HEK293 (cell line): ENCODE data around the gene C18orf32.
"Not testable (repeated sequence)": the region's sequence is repeated elsewhere in the genome, so short reads cannot be mapped to it uniquely, and the experiment has no call there.

Experiments
- CTCF ChIP-seq: fragments of 450-650 bp; formaldehyde crosslinking; IDR thresholded peaks from 2 replicates; pipeline ENCODE4 v1.5.1; 2016; ENCODE audit warnings: missing biosample characterization, missing genetic modification characterization
- ZBTB1 ChIP-seq: fragments of 450-650 bp; formaldehyde crosslinking; IDR thresholded peaks from 2 replicates; pipeline ENCODE4 v1.5.1; 2016; ENCODE audit warnings: missing biosample characterization, missing genetic modification characterization
- ZNF513 ChIP-seq: fragments of 450-650 bp; IDR thresholded peaks from 2 replicates; pipeline ENCODE4 v1.5.1; 2018; ENCODE audit warnings: missing biosample characterization, missing genetic modification characterization
- ZNF558 ChIP-seq: fragments of 450-650 bp; formaldehyde crosslinking; IDR thresholded peaks from 2 replicates; pipeline ENCODE4 v1.5.1; 2016; ENCODE audit warnings: missing biosample characterization, missing genetic modification characterization

- not testable (repeated sequence) for TF ChIP-seq CTCF (tag by site-specific recombination); ZNF513 (tag by site-specific recombination); ZNF558; ZBTB1
These were observed 12.1 kb downstream of the C18orf32 start for GRCh38 chr18:49474935-49475334.
